T follicular helper cell (primary cell): ENCODE data around the gene LRRC71.

Experiments
- DNase-seq: peaks from one replicate; pipeline ENCODE4 v3.0.0-alpha.2; 2020; ENCODE audit warnings: low read depth
- total RNA-seq, 2 experiments: gene quantifications; one replicate each; lab custom pipeline; 2026; lab: John Stamatoyannopoulos, UW

Gene LRRC71
- total RNA-seq, result 0 reads per million in 2 experiments

GRCh38 chr1:156920233-156921052, at the start of gene LRRC71:
LRRC71 (plus strand) TSS chr1:156920632; CDS start chr1:156920804, 172 bp downstream.
- peak; percentile 27 for DNase-seq

DNA sequence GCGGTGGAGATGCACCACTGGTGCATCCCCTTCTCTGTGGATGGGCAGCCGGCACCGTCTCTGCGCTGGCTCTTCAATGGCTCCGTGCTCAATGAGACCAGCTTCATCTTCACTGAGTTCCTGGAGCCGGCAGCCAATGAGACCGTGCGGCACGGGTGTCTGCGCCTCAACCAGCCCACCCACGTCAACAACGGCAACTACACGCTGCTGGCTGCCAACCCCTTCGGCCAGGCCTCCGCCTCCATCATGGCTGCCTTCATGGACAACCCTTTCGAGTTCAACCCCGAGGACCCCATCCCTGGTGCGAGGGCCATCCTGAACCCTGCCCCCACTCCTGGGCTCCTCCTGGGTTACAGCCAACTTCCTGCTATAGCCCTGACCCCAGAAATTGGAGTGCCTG, 46.8 kb upstream of the LRRC71 start:
- DNase-seq, result no peak

GRCh38 chr1:156874142-156874541, 46.3 kb upstream of the LRRC71 start:
- no peak for DNase-seq

- DNase-seq, result no peak
Observed at GRCh38 chr1:156874572-156875340, 45.7 kb upstream of the LRRC71 start.

DNA sequence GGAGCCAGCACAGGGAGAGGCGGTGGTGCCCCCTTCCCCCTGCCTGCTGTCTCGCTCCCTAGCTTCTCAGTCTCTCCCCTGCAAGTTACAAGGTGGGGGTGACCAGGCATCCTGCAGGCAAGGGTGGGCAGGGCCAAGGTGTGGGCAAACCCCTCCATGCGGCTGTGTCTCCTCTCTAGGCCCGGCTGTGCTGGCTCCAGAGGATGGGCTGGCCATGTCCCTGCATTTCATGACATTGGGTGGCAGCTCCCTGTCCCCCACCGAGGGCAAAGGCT, 45.2 kb upstream of the LRRC71 start:
- DNase-seq, result no peak

GRCh38 chr1:156876281-156876680, 44.2 kb upstream of the LRRC71 start:
- DNase-seq, result no peak

- no peak for DNase-seq
Observed at GRCh38 chr1:156877433-156878170, 42.8 kb upstream of the LRRC71 start.

DNA sequence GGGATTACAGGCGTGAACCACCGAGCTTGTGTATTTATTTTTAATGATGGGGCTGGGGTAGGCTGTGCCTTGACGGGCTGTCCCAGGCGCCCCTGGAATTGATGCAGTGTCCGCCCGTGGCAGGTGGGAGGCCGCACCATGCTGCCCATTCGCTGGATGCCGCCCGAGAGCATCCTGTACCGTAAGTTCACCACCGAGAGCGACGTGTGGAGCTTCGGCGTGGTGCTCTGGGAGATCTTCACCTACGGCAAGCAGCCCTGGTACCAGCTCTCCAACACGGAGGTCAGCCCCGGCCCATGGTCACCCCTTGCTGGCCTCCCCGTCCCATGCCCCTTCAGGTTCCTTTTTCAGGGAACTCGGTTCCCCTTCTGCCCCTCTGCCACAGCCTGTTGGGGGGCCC, 40.6 kb upstream of the LRRC71 start:
- DNase-seq, result no peak

- DNase-seq, result no peak
Observed at GRCh38 chr1:156880473-156880872, 40.0 kb upstream of the LRRC71 start.

DNA sequence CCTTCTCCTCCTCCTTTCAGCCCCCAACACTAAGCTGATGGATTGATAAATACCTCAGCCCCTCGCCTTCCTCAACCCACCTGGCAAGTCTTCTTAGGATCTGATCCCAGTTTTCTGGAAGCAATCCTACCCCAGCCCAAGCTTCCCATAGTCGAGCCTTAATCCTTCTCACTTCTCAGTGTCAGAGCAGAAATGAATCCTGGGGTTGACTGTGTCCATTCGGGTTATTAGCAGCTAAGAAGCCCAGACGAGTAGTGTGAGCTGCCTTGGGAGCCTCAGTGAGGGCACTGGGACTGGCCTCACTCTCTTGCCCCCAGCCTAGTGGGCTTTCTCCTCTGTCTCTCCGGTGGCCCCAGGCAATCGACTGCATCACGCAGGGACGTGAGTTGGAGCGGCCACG, 39.3 kb upstream of the LRRC71 start:
- no peak for DNase-seq

- no peak for DNase-seq
Observed at GRCh38 chr1:156881663-156882062, 38.8 kb upstream of the LRRC71 start.

DNA sequence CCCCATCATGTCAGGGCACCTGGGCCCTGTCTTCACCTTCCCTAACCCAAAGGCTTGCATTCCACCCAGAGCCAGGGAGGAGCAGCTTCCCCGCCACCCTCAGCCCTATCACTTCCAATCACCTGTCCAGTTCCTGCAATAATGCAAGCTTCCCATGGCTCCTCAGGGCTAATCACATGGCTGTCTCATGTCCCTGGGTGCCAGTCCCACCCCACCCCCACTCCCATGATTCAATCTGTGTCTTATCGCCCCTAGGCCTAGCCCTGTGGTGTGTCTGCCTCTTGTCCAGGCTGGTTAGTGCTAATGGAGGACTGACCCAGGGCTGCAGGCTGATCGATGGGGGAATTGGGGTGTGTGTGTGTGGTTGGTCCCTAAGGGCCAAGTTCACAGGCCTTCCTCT, 37.9 kb upstream of the LRRC71 start:
- DNase-seq, result no peak

DNA sequence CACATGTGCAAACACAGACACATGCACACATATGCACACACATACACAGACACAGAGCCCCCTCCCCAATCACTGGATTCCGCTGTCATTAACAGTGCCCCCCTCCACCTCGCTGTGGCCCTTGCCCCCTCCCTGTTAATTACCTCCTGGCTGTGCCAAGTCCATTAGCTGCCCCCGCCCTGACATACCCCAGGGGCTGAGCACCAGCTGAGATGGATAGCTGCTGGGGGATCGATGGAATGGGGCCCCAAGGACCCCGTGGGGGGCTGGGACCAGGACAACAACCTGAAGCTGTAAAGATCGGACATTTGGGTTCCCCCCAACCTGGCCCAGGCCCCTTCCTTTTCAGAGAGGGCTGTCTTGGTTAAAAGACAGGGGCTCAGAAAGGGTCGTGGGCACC, 36.5 kb upstream of the LRRC71 start:
- no peak for DNase-seq

DNA sequence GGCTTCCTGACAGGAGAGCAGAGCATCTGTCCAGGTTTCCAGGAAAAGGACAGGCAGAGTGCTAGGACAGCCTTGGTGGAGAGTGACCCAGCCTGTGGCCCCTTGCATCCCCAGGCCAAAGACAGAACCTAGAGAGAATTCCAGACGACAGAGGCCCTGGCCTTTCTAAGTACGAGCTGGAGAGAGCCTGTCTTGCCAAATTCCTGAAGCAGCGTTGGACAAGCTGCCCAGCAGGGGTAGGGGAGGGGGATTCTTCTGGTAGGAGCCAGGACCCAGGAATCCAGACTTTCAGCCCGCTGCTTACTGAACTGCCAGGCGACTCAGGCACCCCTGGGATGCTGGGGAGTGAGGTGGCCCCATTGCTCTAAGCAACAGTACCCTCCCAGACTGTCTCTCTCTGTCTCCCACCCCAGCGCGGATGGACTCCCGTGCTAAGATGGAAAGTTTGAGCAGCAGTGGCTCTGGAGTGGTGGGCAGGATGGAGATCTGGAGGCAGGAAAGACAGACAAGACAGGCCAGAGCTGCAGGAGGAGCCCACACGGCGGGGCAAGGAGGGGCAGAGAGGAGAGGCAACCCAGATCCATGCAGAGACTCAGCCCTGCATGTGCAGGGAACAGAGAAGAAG, 35.8 kb upstream of the LRRC71 start:
- no peak for DNase-seq

DNA sequence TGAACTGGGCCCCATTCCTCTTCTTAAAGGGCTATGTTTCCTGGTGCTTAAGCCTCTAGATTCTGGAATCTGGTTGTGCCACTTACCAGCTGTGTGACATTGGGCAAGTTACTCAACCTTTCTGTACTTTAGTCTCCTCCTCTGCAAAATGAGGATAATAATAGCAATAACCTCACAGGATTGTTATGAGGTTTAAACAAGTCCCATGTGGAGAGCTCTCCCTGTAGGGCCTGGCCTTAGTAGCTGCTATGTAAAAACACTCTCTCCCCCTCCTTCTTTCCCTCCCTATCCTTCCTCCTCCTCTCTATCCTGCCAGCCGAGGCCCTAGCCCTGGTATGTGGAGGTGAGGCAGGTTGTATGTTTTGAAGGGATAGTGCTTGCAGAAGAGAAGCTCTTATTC, 35.1 kb upstream of the LRRC71 start:
- no peak for DNase-seq

DNA sequence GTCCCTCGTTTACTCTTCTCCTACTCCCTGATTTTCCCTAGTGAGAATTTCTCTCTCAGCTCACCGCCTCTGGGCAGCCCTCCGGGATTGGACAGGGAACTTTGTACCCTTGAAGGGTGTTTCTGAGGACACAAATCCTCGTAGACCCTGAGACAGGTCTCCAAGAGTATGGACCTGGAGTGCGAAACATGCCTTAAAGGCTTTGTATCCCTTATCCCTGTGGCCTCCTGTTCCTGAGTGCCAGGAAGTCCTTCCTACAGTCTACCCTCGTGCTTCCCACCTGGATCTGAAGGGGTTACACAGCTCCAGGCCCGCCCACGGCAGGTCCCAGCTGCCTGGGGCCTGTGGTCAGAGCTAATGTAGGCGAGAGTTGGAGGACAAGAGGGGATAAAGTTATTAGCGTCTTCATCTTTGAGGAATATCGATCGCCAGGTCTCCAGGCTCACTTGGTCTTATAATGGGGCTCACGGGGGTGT, 34.5 kb upstream of the LRRC71 start:
- no peak for DNase-seq

- no peak for DNase-seq
Observed at GRCh38 chr1:156886583-156887281, 33.7 kb upstream of the LRRC71 start.

- no peak for DNase-seq
Observed at GRCh38 chr1:156887317-156887716, 33.1 kb upstream of the LRRC71 start.

- no peak for DNase-seq
Observed at GRCh38 chr1:156887734-156888133, 32.7 kb upstream of the LRRC71 start.

- DNase-seq, result peak; percentile 10
Observed at GRCh38 chr1:156889802-156890580, 30.4 kb upstream of the LRRC71 start.
